ENCODE results near the gene PUM1.

PUM1 gene

DNA sequence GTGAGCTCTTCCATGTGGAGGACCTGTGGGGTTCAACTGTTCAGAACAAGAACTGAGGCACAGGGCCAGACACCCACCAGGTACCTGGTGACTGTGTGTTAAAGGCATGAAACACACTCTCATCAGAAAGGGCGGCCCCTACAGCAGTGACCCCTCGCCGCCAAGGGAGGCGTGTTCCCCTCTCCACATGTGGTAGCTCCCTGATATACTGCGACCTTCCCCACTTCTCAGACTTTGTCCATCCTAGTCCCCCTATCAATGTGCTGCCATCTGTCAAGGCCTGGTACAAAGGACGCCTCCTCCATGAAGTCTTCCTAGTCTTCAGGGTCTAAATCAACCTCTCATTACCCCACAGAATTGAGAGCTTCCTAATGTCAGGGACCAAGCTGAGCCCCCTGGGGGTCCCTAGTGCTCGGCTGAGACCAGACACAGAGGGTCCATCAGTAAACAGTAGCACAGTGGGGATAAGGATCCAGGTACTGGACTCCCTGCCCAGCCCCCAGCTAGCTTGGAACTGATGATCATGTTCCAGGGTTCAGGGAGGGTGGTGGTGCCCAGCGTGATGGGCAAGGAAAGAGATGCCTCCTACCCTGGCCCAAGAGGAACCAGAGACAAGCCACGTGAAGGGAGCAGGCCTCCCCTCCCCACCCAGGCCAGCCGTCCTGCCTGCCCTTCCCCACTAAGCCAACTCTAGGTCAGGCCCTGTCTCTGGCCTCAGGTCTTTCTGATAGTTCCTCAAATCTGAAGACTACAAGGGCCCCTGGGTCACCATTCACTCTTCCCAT is 167.3 kb downstream of the PUM1 start:
- no peak overlapping the region for H3K27ac ChIP-seq
- TF ChIP-seq ZFX (IDR thresholded peaks at IDR 0.05; ENCODE audit: borderline replicate concordance): no peak
- TF ChIP-seq, protein P1, sequence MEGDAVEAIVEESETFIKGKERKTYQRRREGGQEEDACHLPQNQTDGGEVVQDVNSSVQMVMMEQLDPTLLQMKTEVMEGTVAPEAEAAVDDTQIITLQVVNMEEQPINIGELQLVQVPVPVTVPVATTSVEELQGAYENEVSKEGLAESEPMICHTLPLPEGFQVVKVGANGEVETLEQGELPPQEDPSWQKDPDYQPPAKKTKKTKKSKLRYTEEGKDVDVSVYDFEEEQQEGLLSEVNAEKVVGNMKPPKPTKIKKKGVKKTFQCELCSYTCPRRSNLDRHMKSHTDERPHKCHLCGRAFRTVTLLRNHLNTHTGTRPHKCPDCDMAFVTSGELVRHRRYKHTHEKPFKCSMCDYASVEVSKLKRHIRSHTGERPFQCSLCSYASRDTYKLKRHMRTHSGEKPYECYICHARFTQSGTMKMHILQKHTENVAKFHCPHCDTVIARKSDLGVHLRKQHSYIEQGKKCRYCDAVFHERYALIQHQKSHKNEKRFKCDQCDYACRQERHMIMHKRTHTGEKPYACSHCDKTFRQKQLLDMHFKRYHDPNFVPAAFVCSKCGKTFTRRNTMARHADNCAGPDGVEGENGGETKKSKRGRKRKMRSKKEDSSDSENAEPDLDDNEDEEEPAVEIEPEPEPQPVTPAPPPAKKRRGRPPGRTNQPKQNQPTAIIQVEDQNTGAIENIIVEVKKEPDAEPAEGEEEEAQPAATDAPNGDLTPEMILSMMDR (IDR thresholded peaks at IDR 0.05): no peak

DNA sequence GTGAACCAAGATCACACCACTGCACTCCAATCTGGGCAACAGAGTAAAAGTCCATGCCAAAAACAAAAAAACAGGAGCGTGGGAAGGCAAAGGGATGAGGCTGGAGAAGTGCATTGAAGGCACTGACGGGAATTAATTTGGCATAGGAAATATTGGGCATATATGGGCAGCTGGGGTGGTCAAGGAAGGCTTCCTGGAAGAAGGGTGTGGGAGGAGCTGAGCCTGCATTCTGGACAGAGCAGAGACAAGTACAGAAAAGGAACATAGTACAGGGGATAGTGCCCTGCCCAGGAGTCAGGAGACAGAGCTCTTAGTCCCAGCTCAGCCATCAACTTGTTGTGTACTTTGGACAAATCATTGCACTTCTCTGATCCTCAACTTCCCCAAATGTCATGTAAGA is 168.6 kb downstream of the PUM1 start:
- TF ChIP-seq ZFX (IDR thresholded peaks at IDR 0.05; ENCODE audit: borderline replicate concordance): no peak
- H3K27ac ChIP-seq: no peak overlapping the region

DNA sequence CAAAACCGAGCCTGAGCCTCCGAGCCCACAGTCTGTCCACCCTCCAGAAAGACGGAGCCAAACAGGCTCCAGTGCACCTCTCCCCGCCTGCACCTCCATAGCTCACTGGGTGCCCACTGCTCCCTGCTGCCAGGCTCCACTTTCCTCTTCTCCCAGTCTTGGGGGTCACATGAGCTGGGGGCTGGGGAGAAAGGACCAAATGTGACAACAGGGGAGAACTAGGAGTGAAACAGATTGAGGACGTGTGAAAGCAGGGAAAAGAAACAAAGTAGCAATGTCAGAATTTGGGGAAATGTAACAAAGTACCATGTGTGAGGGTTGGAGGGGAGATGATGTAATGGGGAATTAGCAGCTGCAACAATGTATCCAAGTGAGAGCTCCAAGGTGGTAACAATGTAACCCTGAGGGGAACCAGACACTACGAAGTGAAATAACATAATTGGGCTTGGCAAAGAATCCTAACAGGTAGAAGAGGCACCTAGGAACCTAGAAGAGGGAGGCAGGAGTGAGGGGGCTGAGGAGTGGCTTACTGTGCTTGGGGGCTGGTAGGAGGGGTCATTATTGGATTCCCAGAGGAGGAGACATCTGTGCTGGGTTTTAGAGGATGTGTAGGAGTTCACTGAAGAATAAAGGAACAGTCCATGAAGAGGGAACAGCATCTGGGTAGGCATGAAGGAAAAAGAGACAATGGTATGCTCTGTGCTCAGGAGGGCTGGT is 169.4 kb downstream of the PUM1 start:
- TF ChIP-seq, protein P1 (IDR thresholded peaks at IDR 0.05): no peak
- TF ChIP-seq ZFX (IDR thresholded peaks at IDR 0.05; ENCODE audit: borderline replicate concordance): no peak
- H3K27ac ChIP-seq: no peak overlapping the region

DNA sequence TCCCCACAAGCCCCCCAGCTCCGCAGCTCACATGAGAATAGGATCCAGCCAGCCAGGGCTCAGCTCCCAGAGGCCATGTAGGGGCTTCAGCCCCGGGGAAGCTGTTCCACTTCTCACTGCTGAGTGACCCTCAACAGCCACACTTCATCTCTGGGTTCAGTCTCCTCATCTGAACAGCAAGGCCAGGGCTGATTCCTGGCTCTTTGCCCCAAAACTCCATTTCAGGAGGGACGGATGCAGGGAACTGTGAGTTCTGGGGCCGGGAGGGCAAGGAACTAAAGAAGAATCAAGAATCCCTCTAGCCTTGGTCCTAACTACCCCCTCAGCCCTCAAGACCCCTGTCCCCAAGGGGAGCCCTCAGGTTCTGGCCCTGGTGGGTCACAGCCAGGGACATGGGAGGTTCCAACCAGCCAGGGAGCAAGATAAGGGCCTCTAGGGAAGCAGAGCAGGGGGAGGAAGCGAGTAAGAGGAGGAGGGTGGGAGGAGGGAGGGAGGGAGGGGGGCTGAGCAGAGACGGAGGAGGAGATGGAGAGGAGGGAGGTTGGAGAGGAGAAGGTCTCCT is 170.1 kb downstream of the PUM1 start:
- TF ChIP-seq, protein P1 (IDR thresholded peaks at IDR 0.05): no peak
- TF ChIP-seq ZFX (IDR thresholded peaks at IDR 0.05; ENCODE audit: borderline replicate concordance): no peak
- no peak overlapping the region for H3K27ac ChIP-seq

DNA sequence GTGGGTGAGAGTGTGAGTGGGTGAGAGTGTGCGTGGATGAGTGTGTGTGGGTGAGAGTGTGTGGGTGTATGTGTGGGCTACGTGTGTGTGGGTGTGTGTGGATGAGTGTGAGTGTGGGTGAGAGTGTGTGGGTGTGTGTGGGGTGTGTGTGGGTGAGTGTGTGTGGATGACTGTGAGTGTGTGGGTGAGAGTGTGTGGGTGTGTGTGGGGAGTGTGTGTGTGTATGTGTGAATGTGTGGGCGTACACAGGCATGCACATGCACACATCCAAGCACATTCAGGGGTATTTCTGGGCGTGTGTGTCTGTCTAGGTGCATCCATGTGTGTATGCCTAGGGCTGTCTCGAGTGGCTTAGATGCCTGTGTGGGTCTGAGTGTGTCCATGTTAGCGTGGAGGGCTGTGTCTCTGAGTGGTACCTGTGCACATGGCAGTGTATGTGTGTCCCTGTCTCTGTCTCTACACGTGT is 171.0 kb downstream of the PUM1 start:
- no peak for TF ChIP-seq ZFX (IDR thresholded peaks at IDR 0.05; ENCODE audit: borderline replicate concordance)
- TF ChIP-seq, protein P1 (IDR thresholded peaks at IDR 0.05): no peak

DNA sequence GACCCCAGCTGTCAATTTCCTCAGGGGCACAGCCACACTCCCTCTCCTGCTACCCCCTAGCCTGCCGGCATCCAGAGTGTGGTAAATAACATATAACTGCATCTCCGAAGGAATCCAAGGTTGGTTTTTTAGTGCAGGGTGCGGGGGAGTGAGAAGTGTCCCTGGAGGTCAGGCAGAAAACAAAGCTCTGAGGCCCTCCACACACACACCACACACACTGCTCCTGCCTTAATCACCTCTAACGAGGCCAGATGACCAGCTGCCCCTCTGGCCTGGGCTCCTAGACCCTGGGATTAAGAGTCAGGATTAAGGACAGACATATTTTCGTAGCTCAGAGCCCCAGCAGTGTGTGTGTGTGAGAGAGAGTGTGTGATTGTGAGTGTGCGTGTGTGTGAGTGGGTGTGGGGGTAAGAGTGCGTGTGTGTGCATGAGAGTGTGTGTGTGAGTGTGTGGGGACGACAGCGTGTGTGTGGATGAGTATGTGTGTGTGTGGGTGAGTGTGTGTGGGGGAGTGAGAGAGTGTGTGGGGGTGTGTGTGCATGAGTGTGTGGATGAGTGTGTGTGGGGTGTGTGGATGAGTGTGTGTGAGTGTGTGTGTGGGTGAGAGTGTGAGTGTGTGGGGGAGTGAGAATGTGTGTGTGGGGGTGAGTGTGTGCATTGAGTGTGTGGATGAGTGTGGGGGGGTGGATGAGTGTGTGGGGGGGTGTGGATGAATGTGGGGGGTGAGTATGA is 171.6 kb downstream of the PUM1 start:
- no peak overlapping the region for H3K27ac ChIP-seq
- TF ChIP-seq, protein P1 (IDR thresholded peaks at IDR 0.05): no peak

More for the DNA sequence above, 171.0 kb downstream of the PUM1 start:
- H3K27ac ChIP-seq: no peak overlapping the region

DNA sequence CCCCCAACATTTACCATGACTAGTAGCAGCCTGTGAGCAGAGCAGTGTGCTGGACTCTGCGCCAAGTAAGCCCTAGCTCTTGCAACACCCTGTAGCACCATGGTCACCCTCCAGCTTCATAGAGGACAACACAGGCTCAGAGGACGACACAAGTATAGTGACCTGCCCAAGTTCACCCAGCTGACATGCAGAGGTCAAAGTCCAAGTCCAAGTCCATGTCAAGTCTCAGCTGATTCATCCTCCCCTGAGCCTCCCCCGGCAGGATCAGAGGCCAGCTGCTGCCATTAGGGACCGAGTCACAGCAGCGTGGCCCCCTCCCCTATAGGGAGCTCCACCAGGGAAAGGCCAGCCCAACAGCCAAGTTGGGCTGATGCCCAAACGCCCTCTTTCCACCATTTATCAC is 172.8 kb downstream of the PUM1 start:
- no peak for TF ChIP-seq ZFX (IDR thresholded peaks at IDR 0.05; ENCODE audit: borderline replicate concordance)
- TF ChIP-seq, protein P1 (IDR thresholded peaks at IDR 0.05): no peak
- H3K27ac ChIP-seq: no peak overlapping the region

Data from 22Rv1 (cell line).